GM12875 (cell line): ENCODE results near the gene PALLD.

Experiments used
- H3K4me3 ChIP-seq: one replicate; pipeline ENCODE4 v1.5.1; 2011; ENCODE audit warnings: low read depth, low read length, control low read depth
- TF ChIP-seq, protein P1 (sequence below): IDR thresholded peaks from 2 replicates; pipeline ENCODE4 v1.5.1; 2011; ENCODE audit warnings: low read depth, mild to moderate bottlenecking, control low read depth, inconsistent platforms, low read length, moderate library complexity, borderline replicate concordance; ENCODE audit not compliant: insufficient read depth

PALLD gene

DNA sequence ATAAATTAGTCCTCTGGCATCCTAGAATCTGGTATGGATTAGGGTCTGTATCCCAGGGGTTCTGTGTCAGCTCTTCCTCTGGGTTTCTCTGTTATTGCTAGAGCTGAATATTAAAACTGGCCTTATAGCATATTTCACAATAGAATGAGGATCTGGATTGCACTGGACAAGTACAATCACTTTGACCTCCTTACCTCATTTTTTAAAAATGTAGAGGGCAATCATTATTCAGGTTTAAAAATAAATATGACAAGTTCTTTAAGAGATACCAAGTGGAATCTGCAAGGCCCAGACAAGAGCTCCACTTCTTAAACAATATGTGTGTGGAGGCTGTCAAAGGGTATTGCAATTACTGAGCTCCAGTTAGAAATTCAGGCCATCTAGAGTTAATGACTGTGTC lies 1.4 kb downstream of the PALLD start:
- H3K4me3 ChIP-seq, result no peak overlapping the region
- TF ChIP-seq, protein P1, sequence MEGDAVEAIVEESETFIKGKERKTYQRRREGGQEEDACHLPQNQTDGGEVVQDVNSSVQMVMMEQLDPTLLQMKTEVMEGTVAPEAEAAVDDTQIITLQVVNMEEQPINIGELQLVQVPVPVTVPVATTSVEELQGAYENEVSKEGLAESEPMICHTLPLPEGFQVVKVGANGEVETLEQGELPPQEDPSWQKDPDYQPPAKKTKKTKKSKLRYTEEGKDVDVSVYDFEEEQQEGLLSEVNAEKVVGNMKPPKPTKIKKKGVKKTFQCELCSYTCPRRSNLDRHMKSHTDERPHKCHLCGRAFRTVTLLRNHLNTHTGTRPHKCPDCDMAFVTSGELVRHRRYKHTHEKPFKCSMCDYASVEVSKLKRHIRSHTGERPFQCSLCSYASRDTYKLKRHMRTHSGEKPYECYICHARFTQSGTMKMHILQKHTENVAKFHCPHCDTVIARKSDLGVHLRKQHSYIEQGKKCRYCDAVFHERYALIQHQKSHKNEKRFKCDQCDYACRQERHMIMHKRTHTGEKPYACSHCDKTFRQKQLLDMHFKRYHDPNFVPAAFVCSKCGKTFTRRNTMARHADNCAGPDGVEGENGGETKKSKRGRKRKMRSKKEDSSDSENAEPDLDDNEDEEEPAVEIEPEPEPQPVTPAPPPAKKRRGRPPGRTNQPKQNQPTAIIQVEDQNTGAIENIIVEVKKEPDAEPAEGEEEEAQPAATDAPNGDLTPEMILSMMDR, result no peak

DNA sequence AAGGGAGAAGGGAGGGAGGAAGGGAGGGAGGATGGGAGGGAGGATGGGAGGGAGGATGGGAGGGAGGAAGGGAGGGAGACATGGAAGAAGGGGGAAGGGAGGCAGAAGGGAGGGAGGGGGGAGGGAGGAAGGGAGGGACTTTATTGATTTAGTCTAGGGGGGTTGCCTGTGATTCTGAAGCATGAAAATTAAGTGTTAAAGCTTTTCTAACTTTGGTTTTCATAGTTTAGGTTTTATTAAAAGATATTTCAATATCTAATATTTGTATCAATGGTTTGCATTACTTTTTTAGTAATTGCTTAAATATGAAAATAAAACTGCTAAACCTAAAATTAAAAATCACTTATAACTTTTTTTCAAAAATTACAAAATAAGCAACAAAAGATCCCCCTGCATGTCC lies 2.4 kb downstream of the PALLD start:
- TF ChIP-seq, protein P1, result no peak
- H3K4me3 ChIP-seq, result no peak overlapping the region

DNA sequence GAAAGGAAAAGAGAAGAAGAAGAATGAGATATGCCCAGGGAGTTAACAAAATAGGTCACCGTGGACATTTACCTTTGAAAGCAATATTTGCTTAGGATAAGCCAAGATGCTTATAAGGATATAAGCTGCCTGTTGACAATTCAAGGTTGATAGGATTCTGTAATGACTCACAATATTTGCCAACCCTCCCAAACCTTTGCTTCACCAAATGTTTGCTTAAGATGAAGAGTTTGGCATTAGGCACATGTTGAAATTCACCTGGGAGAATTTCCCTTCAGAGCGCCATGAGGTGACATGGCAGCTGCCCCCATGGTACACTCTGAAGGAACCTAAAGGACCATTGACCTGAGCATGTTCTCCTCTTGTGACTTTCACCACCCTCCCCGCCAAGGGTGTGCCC lies 4.6 kb downstream of the PALLD start:
- TF ChIP-seq, protein P1, result no peak
- H3K4me3 ChIP-seq, result no peak overlapping the region

DNA sequence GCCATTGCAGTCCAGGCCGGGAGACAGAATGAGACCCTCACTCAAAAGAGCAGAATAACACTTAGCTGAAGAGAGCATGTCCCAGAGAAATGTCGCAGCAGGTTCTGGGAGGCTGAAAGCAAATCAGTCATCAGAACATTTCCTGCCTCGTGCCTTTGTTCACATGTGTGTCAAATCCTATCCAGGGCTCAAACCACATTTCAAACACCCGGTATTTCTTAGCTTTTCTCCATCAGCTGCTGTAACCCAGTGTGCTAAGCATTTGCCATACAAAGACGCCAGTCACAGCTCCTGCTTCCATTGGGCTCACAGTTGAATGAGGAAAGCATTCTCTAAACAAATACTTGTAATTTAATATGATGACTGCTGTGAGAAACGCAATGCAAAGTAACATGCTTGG lies 6.0 kb downstream of the PALLD start:
- TF ChIP-seq, protein P1, result no peak
- H3K4me3 ChIP-seq, result no peak overlapping the region

DNA sequence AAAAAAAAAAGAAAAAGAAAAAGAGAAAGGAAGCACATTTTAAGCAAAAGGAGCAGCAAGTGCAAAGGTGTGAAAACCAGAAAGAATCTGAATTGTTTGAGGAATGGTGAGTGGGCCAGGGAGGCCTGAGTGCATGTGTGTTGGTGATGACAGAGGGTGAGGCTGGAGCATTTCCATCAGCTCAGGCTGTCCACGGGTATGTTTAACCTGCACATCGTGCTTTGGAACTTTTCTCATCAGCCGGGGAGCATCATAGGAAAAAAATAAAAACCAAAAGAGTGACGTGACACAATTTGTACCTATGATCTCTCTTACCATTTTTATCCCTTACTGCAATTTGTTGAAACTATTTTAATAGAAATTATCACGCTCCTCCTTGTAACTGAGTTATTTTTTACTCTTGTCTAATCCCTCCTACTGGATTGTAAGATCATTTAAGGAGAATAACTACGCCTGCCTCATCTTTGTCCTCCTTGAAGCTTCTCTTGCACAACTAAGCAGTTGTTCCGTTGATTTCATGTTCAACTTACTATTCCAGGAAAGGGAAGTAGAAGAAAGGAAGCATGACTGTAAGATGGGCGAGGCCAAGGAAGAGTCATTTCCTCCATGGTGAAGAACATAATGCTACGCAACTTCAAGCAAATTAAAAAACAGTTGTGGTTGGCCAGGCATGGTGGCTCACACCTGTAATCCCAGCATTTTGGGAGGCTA lies 7.0 kb downstream of the PALLD start:
- TF ChIP-seq, protein P1, result no peak
- no peak overlapping the region for H3K4me3 ChIP-seq

DNA sequence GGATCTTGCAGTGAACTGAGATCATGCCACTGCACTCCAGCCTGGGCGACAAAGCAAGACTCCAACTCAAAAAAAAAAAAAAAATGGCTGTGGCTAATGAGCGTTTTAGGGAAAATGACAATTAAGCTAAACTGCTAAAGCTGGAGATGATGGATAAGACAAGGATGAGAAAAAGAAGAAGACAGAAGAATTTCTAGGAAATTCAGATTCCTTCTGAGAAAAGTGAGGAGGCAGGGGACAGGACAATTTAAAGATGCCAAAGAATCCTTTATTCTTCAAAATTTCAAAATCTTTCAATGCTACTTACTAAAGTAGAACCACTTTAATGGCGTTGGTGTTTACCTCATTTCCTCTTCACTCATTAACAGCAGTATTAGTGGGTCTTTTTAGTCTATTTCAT lies 7.7 kb downstream of the PALLD start:
- H3K4me3 ChIP-seq, result no peak overlapping the region
- TF ChIP-seq, protein P1, result no peak

DNA sequence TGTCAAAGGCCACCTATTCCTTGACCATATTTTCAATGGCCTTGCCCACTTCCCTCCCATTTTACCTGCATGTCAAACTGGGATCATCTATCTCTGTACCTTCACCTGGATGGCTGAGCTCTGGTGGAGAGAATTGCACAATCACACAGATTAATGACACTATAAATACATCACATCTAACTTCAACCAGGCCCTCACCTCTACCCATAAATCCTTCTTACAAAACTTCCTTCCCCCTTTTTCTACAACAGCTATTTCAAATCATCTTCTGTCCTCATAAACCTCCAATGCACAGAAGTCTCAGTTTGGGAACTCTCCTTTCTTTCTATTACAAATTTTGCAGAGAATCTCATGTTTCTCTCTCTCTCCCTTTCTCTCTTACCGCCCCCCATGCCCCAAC lies 9.2 kb downstream of the PALLD start:
- TF ChIP-seq, protein P1, result no peak
- H3K4me3 ChIP-seq, result no peak overlapping the region
